ENCODE measurements around the gene CRTC3.

Gene CRTC3

GRCh38 chr15:90641581-90642463 is 112.1 kb downstream of the CRTC3 start:
- no peak overlapping the region for H3K4me3 ChIP-seq (ENCODE audit: low read depth, low read length)
- DNase-seq (ENCODE audit: low read depth), result no peak
- TF ChIP-seq CTCF (IDR thresholded peaks at IDR 0.05; ENCODE audit: low read depth, low read length, missing control alignments), result no peak

- peak; percentile 18 for TF ChIP-seq CTCF (IDR thresholded peaks at IDR 0.05; ENCODE audit: low read depth, low read length, missing control alignments)
- no peak for DNase-seq (ENCODE audit: low read depth)
- no peak overlapping the region for H3K4me3 ChIP-seq (ENCODE audit: low read depth, low read length)
Measured at GRCh38 chr15:90642464-90643300, 113.0 kb downstream of the CRTC3 start.

- no peak for DNase-seq (ENCODE audit: low read depth)
- H3K4me3 ChIP-seq (ENCODE audit: low read depth, low read length), result no peak overlapping the region
- no peak for TF ChIP-seq CTCF (IDR thresholded peaks at IDR 0.05; ENCODE audit: low read depth, low read length, missing control alignments)
Measured at GRCh38 chr15:90643301-90643632, 113.5 kb downstream of the CRTC3 start.

- DNase-seq (ENCODE audit: low read depth), result no peak
- no peak for TF ChIP-seq CTCF (IDR thresholded peaks at IDR 0.05; ENCODE audit: low read depth, low read length, missing control alignments)
- H3K4me3 ChIP-seq (ENCODE audit: low read depth, low read length), result no peak overlapping the region
Measured at GRCh38 chr15:90644526-90644925, 114.8 kb downstream of the CRTC3 start.

GRCh38 chr15:90644952-90645725 is 115.4 kb downstream of the CRTC3 start:
- TF ChIP-seq CTCF (IDR thresholded peaks at IDR 0.05; ENCODE audit: low read depth, low read length, missing control alignments), result no peak
- H3K4me3 ChIP-seq (ENCODE audit: low read depth, low read length), result no peak overlapping the region
- no peak for DNase-seq (ENCODE audit: low read depth)

GRCh38 chr15:90645873-90646575 is 116.3 kb downstream of the CRTC3 start:
- no peak for TF ChIP-seq CTCF (IDR thresholded peaks at IDR 0.05; ENCODE audit: low read depth, low read length, missing control alignments)
- no peak overlapping the region for H3K4me3 ChIP-seq (ENCODE audit: low read depth, low read length)
- no peak for DNase-seq (ENCODE audit: low read depth)
